Measurements from ENCODE around the gene FCHSD2.
"Not testable (repeated sequence)": the region's sequence is repeated elsewhere in the genome, so short reads cannot be mapped to it uniquely, and the experiment has no call there.

Gene FCHSD2

GRCh38 chr11:73116636-73117035, 25.5 kb downstream of the FCHSD2 start:
- no peak for DNase-seq

GRCh38 chr11:73114835-73115220, 27.3 kb downstream of the FCHSD2 start:
- no peak for DNase-seq

GRCh38 chr11:73114110-73114834, 27.8 kb downstream of the FCHSD2 start:
- no peak for DNase-seq

- no peak for DNase-seq
Observed at GRCh38 chr11:73113426-73113825, 28.7 kb downstream of the FCHSD2 start.

DNA sequence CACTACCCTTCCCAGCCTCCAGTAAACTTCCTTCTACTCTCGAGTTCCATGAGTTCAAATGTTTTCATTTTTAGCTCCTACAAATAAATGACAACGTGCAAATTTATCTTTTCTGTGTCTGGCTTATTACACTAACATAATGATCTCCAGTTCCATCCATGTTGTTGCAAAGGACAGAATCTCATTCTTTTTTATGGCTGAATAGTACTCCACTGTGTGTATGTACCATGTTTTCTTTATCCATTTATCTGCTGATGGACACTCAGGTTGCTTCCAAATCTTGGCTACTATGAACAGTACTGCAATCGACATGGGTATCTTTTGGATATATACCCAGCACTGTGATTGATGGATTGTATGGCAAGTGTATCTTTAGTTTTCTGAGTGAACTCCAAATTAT, 34.5 kb downstream of the FCHSD2 start:
- no peak for DNase-seq

DNA sequence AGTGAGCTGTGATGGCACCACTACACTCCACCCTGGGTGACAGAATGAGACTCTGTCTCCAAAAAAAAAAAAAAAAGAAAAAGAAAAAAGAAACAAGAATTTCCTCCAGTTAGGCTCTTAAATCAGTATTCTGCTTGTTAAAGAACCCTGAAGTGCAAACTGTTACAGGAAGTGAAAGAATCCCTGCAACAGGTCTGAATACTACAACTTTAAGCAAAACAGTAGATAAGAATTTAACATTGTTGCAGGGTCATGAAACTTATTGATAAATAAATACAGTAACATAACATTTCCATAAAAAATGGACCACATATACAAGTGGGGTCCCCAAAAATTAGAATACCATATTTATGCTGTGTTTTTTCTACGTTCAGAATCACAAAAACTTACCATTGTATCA, 35.8 kb downstream of the FCHSD2 start:
- no peak for DNase-seq

DNA sequence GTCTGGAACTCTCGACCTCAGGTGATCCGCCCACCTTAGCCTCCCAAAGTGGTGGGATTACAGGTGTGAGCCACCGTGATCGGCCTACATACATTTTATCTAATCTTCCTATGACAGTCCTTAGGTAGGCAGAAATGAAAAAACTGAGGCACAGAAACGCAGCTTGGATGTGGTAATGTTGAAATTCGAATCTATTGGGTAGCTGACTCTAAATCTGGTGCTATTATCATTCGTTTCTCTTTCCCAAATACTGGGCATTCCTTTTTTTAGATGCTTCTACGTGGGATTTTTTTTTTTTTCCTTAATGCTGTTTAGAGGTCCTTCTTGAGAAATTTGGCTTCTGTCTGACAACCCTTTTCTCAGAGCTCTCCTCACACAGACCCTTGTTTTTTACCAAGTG, 41.5 kb downstream of the FCHSD2 start:
- no peak for DNase-seq

- DNase-seq, result no peak
Observed at GRCh38 chr11:73099512-73100266, 42.4 kb downstream of the FCHSD2 start.

- DNase-seq, result no peak
Observed at GRCh38 chr11:73095613-73096012, 46.5 kb downstream of the FCHSD2 start.

DNA sequence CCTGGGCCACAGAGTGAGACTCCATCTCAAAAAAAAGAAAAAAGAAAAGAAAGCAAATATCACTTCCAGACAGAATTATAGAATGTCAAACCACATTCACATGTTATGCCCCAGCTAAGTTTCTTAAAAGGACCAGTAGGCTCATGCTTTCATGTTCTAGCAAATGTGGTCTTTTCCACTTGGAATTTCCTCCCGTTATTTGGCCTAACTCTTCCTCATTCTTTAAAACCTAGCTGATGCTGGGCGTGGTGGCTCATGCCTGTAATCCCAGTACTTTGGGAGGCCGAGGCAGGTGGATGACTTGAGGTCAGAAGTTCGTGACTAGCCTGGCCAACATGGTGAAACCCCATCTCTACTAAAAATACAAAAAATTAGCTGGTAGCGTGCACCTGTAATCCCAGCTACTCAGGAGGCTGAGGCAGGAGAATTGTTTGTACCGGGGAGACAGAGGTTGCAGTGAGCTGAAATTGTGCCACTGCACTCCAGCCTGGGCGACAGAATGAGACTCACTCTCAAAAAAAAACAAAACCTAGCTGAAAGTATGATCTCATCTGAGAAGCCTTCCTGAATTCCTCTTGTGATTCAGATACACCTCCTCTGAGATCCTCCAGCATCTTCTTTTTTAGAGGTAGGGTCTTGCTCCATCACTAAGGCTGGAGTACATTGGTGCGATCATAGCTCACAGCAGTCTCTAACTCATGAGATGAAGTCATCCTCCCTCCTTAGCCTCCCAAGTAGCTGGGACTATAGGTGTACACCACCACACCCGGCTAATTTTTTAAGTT, 50.4 kb downstream of the FCHSD2 start:
- DNase-seq, result no peak

DNA sequence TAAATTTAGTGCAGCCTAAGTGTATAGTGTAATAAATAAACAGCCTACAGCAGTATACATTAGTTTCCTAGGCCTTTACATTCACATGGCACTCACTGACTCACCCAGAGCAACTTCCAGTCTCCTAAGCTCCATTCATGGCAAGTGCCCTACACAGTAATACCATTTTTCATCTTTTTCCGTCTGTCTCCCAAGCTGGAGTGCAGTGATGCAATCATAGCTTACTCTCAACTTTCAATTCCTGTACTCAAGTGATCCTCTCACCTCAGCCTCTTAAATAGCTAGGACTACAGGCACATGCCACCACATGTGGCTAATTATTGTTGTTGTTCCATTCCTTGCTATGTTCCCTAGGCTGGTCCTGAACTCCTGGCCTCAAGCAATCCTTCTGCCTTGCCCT, 54.4 kb downstream of the FCHSD2 start:
- DNase-seq, result no peak

GRCh38 chr11:73085189-73085875, 56.8 kb downstream of the FCHSD2 start:
- no peak for DNase-seq

- no peak for DNase-seq
Observed at GRCh38 chr11:73078631-73079030, 63.5 kb downstream of the FCHSD2 start.

DNA sequence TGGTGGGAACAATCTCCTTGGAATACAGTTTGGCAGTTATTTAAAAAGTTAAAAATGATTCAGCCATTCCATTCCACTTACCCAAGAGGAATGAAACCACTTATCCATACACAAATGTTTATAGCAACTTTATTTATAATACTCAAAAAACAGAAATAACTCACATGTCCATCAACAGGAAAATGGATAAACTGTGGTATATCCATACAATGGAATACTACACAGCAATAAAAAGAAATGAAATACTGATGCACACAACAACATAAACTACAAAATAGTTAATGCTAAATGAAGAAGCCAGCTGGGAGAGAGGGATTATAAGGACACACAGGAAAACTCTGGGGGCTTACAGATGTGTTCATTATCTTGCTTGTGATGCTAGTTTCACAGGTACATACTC, 64.7 kb downstream of the FCHSD2 start:
- no peak for DNase-seq

DNA sequence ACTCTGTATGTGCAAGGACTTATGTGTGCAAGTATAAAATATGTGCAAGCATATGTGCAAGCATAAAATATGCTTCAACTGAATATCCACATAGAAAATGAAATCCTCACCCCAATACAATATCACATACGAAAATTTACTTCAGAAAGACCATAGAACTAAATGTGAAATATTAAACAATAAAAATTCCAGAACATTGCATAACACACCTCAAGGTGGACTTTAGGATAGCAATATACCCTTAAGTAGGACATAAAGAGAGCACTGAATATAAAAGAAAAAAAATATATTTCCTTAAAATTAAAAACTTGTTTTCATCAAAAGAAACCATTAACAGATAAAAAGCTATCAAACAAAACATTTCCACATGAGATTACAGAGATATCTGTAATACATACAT, 67.8 kb downstream of the FCHSD2 start:
- DNase-seq, result no peak

DNA sequence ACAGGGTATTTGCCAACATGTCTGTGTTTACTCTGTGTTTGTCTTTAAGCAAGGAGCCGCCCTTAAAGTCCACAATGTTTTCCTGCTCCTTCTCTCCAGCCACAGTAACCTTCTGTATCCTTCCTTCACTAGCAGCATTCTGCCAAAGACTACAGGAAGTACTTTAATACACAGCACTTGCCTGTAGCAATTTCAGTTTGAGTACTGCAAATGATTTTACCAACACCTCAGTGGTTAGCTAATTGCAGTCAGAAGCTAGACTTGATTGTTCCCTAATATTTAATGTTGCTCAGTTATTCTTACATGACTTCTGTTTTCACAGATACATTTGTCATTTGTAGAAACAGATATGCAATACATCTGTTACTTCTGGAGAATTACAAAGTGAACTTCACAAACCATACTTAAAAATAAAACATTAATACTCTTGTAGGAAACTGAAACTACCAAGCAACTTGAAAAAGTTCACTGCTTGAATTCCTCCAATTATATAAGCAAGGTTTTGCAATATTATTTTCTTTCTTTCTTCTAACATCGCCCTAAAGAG, 69.1 kb downstream of the FCHSD2 start:
- no peak for DNase-seq

GRCh38 chr11:73070653-73071052, 71.5 kb downstream of the FCHSD2 start:
- DNase-seq, result no peak

DNA sequence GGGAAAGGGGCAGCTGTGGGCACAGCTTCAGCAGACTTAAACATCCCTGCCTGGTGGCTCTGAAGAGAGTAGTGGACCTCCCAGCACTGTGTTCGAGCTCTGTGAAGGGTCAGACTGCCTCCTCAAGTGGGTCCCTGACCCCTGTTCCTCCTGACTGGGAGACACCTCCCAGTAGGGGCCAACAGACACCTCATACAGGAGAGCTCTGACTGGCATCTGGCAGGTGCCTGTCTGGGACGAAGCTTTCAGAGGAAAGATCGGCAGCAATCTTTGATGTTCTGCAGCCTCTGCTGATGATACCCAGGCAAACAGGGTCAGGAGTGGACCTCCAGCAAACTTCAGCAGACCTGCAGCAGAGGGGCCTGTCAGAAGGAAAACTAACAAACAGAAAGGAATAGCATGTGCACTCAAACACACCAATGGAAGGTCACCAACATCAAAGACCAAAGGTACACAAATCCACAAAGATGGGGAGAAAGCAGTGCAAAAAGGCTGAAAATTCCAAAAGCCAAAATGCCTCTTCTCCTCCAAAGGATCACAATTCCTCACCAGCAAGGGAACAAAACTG, 80.2 kb downstream of the FCHSD2 start:
- DNase-seq, result not testable (repeated sequence)

DNA sequence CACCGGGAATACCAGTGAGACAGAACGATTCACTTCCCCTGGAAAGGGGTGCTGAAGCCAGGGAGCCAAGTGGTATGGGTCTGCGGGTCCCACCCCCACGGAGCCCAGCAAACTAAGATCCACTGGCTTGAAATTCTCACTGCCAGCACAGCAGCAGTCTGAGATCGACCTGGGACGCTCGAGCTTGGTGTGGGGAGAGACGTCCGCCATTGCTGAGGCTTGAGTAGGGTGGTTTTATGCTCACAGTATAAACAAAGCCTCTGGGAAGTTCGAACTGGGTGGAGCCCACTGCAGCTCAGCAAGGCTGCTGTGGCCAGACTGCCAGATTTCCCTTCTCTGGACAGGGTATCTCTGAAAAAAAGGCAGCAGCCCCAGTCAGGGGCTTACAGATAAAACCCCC, 80.7 kb downstream of the FCHSD2 start:
- DNase-seq, result not testable (repeated sequence)

GRCh38 chr11:73059915-73060314, 82.2 kb downstream of the FCHSD2 start:
- DNase-seq, result no peak

DNA sequence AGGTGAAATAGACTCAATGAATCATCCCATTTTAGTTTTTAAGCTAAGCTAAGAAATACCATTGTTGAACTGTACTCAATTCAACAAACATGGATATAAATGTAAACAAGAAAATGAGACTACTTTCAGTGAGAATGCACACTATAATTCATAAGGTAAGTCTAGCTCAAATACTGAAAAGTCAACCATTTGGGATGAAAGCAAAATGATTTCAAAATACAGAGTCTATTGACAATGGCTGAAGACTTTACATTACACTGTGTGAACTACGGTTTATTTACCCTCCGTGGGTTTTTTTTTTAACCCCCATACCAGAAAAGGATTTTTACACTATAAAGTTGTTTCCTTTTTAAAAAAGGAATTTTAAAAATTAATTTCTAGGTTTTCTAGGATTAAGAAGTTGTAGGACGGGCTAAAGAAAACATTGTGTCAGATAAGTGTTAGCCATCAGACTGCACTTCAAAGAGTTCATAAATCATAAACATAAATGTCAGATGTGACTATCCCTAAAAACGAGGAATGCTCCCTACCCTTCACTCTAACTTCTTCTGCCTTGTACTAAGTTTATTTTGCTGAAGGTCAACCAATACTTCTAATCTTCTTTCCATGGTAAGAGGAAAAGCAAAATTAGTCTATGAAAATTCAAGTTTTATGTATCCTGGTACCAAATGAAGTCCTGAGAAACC, 83.0 kb downstream of the FCHSD2 start:
- DNase-seq, result no peak
